ENCODE results near the gene GLRA3. TPM values are rescaled to one million over a fixed set of nuclear protein-coding genes. Genes with fewer than 3 reads are reported as not detected.

Gene GLRA3
- polyA plus RNA-seq, 1 donor (not counting 4 experiments of a cell fraction or from before 2014, with no cell fraction given): not detected

DNA sequence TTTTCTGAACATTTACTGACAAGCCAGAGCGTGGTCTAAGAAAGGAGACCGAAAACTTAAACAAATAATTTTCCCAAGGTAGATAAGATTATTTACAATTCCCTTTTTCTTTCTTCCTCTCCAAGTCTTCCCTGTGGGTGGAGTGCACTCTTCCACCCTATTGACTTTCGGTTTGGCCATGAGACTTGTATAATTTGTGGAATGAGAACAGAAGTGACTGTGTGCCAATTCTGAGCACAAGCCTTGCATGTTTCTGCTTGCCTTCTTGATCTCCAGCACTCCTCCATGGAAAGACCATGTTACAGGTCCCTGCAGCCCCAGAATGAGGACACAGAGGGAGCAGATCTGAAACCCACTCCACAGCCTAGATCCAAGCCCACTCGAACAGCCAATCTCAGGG, 156.8 kb downstream of the GLRA3 start:
- Histone ChIP-seq H3K4me3 (ENCODE audit: control insufficient read depth in 2 of 3, extremely low read depth in 1 of 3, insufficient read depth in 2 of 3, low read depth in 1 of 3, low read length in 3 of 3) (no peak overlapping the region), H3K4me2 (ENCODE audit: control insufficient read depth, extremely low read depth, insufficient read depth, low read depth, low read length) (peak overlapping the region; percentile 50)
- TF ChIP-seq, protein P1, sequence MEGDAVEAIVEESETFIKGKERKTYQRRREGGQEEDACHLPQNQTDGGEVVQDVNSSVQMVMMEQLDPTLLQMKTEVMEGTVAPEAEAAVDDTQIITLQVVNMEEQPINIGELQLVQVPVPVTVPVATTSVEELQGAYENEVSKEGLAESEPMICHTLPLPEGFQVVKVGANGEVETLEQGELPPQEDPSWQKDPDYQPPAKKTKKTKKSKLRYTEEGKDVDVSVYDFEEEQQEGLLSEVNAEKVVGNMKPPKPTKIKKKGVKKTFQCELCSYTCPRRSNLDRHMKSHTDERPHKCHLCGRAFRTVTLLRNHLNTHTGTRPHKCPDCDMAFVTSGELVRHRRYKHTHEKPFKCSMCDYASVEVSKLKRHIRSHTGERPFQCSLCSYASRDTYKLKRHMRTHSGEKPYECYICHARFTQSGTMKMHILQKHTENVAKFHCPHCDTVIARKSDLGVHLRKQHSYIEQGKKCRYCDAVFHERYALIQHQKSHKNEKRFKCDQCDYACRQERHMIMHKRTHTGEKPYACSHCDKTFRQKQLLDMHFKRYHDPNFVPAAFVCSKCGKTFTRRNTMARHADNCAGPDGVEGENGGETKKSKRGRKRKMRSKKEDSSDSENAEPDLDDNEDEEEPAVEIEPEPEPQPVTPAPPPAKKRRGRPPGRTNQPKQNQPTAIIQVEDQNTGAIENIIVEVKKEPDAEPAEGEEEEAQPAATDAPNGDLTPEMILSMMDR (optimal IDR thresholded peaks at IDR 0.05 in 1 of 3, IDR thresholded peaks at IDR 0.05 in 1 of 3, conservative IDR thresholded peaks at IDR 0.05 in 1 of 3; ENCODE audit: extremely low read depth in 1 of 3, insufficient read depth in 2 of 3, low read length in 3 of 3): no peak
- TF ChIP-seq EZH2 (IDR thresholded peaks at IDR 0.05; ENCODE audit: low read length): no peak

GRCh38 chr4:174669270-174669669, 159.8 kb downstream of the GLRA3 start:
- Histone ChIP-seq H3K4me1 (ENCODE audit: control insufficient read depth, extremely low read depth, insufficient read depth, low read length) (peaks cover 2% of the 10 kb centered on the region), H4K20me1 (ENCODE audit: control insufficient read depth, extremely low read depth, insufficient read depth, low read length) (no peaks in the 10 kb centered on the region), H3K9me1 (ENCODE audit: control insufficient read depth, extremely low read depth, insufficient read depth, low read length) (no peaks in the 10 kb centered on the region), H3K36me3 (ENCODE audit: control insufficient read depth in 2 of 2, extremely low read depth in 1 of 2, insufficient read depth in 2 of 2, low read length in 2 of 2) (no peaks in the 10 kb centered on the region), H3K27ac (ENCODE audit: control insufficient read depth, insufficient read depth, low read length) (no peak overlapping the region), H3K4me2 (ENCODE audit: control insufficient read depth, extremely low read depth, insufficient read depth, low read depth, low read length) (no peak overlapping the region), H3K79me2 (ENCODE audit: control insufficient read depth, insufficient read depth, low read length) (no peaks in the 10 kb centered on the region), H2AFZ (ENCODE audit: control insufficient read depth, low read length) (no peak overlapping the region), H3K4me3 (ENCODE audit: control insufficient read depth in 2 of 3, extremely low read depth in 1 of 3, insufficient read depth in 2 of 3, low read depth in 1 of 3, low read length in 3 of 3) (no peak overlapping the region), H3K9me3 (ENCODE audit: control insufficient read depth, low read depth, low read length) (no peaks in the 10 kb centered on the region), H3K27me3 (ENCODE audit: control insufficient read depth, extremely low read depth, insufficient read depth, low read length) (no peaks in the 10 kb centered on the region), H3K9ac (ENCODE audit: control insufficient read depth, extremely low read depth, insufficient read depth, low read length) (no peak overlapping the region)
- dilution Hi-C loops (cut with MboI; ENCODE audit: extremely low pct_ligation_motif_present, low sequenced_read_pairs): no loop called here
- DNase-seq (ENCODE audit: low read depth, low spot score) (no peak), FAIRE-seq (peak; percentile 69)
- TF ChIP-seq EZH2 (IDR thresholded peaks at IDR 0.05; ENCODE audit: low read length): no peak
- TF ChIP-seq, protein P1 (optimal IDR thresholded peaks at IDR 0.05 in 1 of 3, IDR thresholded peaks at IDR 0.05 in 1 of 3, conservative IDR thresholded peaks at IDR 0.05 in 1 of 3; ENCODE audit: extremely low read depth in 1 of 3, insufficient read depth in 2 of 3, low read length in 3 of 3): no peak

More for the DNA sequence above, 156.8 kb downstream of the GLRA3 start:
- Histone ChIP-seq H3K9ac (ENCODE audit: control insufficient read depth, extremely low read depth, insufficient read depth, low read length) (no peak overlapping the region), H4K20me1 (ENCODE audit: control insufficient read depth, extremely low read depth, insufficient read depth, low read length) (no peaks in the 10 kb centered on the region), H3K4me1 (ENCODE audit: control insufficient read depth, extremely low read depth, insufficient read depth, low read length) (peaks cover 2% of the 10 kb centered on the region), H3K9me3 (ENCODE audit: control insufficient read depth, low read depth, low read length) (no peaks in the 10 kb centered on the region), H3K36me3 (ENCODE audit: control insufficient read depth in 2 of 2, extremely low read depth in 1 of 2, insufficient read depth in 2 of 2, low read length in 2 of 2) (no peaks in the 10 kb centered on the region), H3K27ac (ENCODE audit: control insufficient read depth, insufficient read depth, low read length) (no peak overlapping the region), H3K9me1 (ENCODE audit: control insufficient read depth, extremely low read depth, insufficient read depth, low read length) (no peaks in the 10 kb centered on the region), H3K79me2 (ENCODE audit: control insufficient read depth, insufficient read depth, low read length) (no peaks in the 10 kb centered on the region), H3K27me3 (ENCODE audit: control insufficient read depth, extremely low read depth, insufficient read depth, low read length) (no peaks in the 10 kb centered on the region), H2AFZ (ENCODE audit: control insufficient read depth, low read length) (peak overlapping the region; percentile 67)
- DNase-seq (ENCODE audit: low read depth, low spot score) (no peak), FAIRE-seq (peak; percentile 76)
- dilution Hi-C loops (cut with MboI; ENCODE audit: extremely low pct_ligation_motif_present, low sequenced_read_pairs): no loop called here
